HG03280 (cell line): ENCODE data around the gene ERVV-1.
"Not testable (repeated sequence)": the region's sequence is repeated elsewhere in the genome, so short reads cannot be mapped to it uniquely, and the experiment has no call there.

Experiments used
- ATAC-seq: cut with Tn5 transposase; IDR thresholded peaks from one replicate; pipeline ENCODE4 v1.9.1; 2021; ENCODE audit warnings: mild to moderate bottlenecking, moderate library complexity; ENCODE audit not compliant: unreplicated experiment

Gene ERVV-1

DNA sequence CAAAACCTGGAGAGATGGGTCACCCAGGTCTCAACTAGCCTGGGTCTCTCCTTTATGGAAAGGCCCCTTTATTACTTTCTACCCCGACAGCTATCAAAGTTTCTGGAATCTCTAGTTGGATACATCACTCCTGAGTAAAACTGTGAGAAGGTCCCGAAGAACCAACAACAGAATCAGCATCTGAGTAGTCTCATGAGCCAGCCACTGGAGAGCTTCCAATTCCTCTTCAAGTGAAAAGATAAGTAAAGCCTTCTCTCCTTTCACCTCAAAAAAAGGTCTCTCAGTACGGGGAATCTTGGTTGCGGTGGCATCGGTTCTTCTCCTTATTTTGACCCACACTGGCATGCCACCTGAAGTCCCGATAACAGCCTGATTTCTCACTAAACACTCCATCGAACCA is at the start of gene ERVV-1:
TSS of gene ERVV-1 (plus strand) at position 301 of the 400 bp plus-strand sequence. CDS start 170 bp downstream, outside the sequence.
- no peak for ATAC-seq

GRCh38 chr19:52967772-52968171 is 45.9 kb upstream of the ERVV-1 start:
- ATAC-seq, result no peak

- no peak for ATAC-seq
These were observed 32.4 kb upstream of the ERVV-1 start for GRCh38 chr19:52981329-52981728.

- ATAC-seq, result not testable (repeated sequence)
These were observed 30.6 kb upstream of the ERVV-1 start for GRCh38 chr19:52983167-52983566.

- no peak for ATAC-seq
These were observed 26.5 kb upstream of the ERVV-1 start for GRCh38 chr19:52987221-52987620.

DNA sequence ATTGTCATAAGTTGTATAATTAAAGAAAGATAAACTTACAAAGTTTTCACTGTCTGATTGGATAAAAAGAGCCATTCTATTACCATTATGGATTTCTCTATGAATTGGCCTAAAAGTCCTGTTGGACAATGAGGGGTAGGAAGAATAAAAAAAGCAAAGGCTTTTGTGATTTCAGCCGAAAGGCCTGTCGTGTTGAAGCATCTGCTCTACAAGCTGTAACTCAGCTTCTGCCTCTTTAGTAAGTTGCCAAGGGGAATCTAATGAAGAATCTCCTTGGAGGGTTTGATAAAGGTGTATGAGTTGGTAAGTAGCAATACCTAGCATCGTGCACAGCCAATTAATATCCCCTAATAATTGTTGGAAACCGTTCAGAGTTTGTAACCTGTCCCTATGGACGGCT is 25.2 kb upstream of the ERVV-1 start:
- ATAC-seq, result no peak

DNA sequence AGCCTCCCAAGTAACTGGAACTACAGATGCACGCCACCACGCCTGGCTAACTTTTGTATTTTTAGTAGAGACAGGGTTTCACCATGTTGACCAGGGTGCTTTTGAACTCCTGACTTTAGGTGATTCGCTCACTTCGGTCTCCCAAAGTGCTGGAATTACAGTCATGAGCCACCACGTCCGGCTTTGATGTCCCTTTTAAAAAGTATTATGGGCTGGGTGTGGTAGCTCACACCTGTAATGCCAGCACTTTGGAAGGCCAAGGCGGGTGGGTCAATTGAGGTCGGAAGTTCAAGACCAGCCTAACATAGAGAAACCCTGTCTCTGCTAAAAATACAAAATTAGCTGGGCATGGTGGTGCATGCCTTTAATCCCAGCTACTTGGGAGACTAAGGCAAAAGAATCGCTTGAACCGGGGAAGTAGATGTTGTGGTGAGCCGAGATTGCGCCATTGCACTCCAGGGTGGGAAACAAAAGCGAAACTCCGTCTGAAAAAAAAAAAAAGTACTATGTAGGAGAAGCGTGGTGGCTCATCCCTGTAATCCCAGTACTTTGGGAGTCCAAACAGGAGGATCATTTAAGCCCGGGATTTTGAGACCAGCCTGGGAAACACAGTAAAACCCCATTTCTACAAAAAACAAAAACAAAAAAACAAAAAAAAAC is 22.8 kb upstream of the ERVV-1 start:
- ATAC-seq, result no peak

- ATAC-seq, result no peak
These were observed 22.2 kb upstream of the ERVV-1 start for GRCh38 chr19:52991484-52991883.

DNA sequence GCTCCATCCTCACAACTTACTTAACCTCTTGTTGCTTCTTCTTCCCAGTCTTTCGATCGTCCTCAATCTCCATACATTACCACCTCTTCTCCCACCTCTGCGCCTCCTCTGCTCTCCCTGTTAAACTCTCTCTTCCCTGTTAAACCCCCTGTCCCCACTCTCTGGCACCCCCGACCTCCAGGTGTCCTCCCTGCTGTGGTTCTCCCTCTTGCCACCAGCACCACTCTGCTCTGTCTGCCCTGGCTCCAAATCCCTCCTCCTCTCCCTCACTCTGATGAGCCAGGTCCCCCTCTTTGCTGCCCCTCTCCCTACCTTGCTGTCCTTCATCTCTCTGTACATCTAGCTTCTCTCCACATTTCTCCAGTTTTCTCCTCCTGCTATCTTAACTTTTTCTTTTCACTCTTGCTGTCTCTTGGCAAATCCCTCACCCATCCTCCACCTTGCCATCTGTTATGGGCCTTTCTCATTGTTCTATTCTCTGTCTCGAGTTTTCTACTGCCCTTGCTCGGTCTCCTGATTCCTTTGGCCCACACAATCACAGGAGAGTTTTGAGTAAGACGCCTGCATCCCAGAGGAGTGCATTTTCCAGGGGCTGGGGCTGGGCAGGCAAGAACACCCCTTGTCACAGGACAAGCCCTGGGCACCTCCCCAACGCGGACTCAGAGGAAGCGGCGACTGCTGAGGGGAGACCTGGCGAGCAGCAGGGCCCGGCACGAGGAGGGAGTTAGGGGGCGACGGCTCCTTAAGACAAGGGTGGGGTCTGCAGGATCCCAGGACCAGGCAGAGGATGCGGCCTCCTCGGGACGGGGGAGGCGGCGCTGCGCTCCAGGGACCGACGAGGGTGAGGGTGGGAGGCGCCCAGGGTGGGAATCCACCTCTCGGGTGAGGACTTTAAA is 21.4 kb upstream of the ERVV-1 start:
- ATAC-seq, result no peak

DNA sequence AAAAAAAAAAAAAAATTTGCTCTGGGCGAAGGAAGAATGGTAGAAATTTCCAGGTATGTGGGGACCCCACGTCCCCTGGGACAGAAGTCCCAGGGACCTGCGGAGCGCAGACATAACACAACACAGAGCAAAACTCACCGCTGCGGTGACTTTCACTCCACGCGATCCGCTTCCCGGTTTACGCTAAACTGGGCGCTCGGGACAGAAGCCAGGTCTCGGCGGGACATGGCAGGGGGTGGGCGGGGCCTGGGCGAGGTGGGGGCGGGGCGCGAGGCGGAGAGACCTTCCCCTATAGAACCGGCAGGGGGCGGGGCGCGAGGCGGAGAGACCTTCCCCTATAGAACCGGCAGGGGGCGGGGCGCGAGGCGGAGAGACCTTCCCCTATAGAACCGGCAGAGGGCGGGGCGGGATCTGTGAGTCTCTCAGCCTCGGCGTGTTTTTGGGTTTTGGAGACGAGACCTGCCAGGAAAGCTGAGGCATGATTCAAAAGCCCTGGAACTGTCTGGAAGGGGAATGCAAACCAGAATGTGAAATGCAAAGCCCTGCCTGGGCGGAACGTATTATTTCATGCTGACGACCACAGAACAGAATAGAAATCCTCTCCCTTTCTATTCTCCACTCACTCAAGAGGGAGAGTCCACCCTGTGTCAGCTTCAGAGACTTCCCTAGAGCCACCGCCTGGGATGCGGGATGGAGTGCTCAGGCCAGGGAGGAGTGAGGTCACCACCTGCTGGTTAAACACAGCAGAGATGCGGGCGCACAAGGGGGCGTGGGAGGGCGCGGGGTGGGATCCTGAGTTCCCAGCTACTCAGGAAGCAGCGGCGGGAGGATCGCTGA is 20.2 kb upstream of the ERVV-1 start:
- no peak for ATAC-seq

DNA sequence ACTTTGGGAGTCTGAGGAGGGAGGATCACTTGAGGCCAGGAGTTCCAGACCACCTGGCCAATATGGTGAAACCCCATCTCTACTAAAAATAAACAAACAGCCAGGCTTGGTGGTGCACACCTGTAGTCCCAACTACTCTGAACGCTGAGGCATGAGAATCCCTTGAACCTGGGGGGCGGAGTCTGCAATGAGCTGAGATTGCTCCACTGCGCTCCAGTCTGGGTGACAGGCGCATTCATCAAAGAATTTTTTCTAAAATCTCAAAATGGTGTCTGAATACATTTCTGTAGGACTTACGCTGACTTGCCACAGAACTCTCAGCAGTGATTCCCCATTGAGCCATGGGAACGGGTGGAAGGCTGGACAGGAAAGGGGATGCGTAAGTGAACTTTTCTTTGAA is 18.0 kb upstream of the ERVV-1 start:
- ATAC-seq, result no peak

- ATAC-seq, result no peak
These were observed 15.7 kb upstream of the ERVV-1 start for GRCh38 chr19:52997975-52998374.

GRCh38 chr19:53002479-53002878 is 11.2 kb upstream of the ERVV-1 start:
- no peak for ATAC-seq

- ATAC-seq, result no peak
These were observed 9.5 kb upstream of the ERVV-1 start for GRCh38 chr19:53004242-53004641.

GRCh38 chr19:53007200-53007599 is 6.5 kb upstream of the ERVV-1 start:
- ATAC-seq, result no peak

GRCh38 chr19:53007606-53008005 is 6.1 kb upstream of the ERVV-1 start:
- ATAC-seq, result no peak

DNA sequence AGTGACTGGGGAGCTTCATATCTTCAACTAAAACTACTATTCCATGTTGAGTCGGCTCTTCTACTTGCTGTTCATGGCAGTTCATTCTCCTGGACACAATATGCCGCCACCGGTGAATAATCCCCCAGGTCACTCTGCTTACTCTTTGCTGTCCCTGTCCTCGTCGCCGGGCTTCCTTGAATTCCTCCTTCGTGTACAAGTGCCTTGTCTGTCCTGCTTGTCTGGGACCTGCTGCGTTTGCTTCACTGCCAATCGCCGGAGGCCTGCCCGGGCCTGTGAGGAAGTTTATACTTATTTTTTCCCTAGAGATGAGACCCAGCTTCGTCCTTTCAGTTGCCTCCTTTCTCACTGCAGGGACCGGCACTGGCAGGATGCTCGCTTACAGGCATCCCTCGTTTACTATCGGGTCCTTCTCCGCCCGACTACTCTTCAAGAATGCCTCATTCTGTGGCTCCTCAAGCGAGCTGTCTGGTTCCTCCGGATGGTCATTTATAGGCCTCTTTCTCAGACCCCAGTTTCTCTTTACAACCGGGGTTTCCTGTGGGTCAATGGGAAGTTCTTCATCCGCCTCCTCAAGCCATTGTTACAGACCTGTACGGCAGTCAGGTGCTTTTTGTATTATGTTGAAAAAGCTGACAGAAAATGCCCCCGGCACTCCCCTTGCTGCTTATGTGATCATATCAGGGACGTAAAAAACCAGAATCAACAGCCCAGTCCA is 5.5 kb upstream of the ERVV-1 start:
- no peak for ATAC-seq

DNA sequence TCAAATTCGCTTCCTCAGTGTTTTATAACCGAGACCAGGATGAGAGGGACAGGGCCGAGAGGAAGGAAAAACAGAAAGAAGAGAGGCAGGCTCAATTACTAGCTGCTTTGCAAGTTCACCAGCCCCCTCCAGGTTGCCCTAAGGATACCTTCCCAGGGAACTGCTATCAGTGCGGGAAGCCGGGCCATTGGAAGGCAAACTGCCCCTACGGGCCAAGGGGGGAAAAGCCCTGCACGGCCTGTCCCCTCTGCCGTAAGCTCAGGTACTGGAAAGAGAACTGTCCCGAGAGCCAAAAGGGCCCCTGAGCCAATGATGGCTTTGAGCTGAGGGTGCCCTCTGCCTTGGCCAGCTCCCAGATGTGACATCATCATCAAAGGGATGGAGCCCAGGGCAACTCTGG is 3.2 kb upstream of the ERVV-1 start:
- no peak for ATAC-seq

GRCh38 chr19:53012006-53012405 is 1.7 kb upstream of the ERVV-1 start:
- no peak for ATAC-seq

- no peak for ATAC-seq
These were observed 1.4 kb downstream of the ERVV-1 start for GRCh38 chr19:53015159-53015558.

DNA sequence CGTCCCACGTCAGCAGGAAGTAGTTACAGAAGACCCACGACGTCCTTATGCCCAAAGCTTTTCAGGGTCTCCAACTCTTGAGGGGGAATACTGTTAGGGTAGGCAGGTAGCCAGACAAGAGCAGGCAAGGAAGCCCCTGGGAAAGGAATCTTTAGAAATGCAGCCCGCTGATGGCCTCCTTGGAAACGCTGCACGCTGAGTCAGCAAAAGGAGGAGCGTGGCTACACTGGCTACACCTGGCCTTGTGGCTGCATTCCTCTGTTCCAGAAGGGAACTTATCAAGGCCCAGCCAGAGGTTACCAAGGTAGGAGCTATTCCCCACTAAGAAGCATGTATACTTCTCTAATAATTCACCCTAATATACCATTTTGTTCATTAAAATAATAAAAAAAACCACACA is 2.0 kb downstream of the ERVV-1 start:
- no peak for ATAC-seq
